Astrocyte (in vitro differentiated cells and primary cell): ENCODE measurements around the gene CCL23. TPM values are rescaled to one million over a fixed set of nuclear protein-coding genes. Genes with fewer than 3 reads are reported as not detected.

Experiments used
- DNase-seq: peaks from one replicate; pipeline ENCODE4 v3.0.0-alpha.2; 2010; ENCODE audit warnings: low read depth
- FAIRE-seq: peaks from 2 replicates; lab custom pipeline; 2011; peaks lifted over from hg19 to GRCh38; lab: Jason Lieb, UNC
- H2AFZ ChIP-seq: 2 replicates; pipeline ENCODE4 v1.6.0; 2012; ENCODE audit warnings: low read depth, low read length, inconsistent platforms
- H3K27ac ChIP-seq: 2 replicates; pipeline ENCODE4 v1.5.1; 2011; ENCODE audit warnings: low read depth, low read length, inconsistent platforms
- H3K27me3 ChIP-seq: 2 replicates; pipeline ENCODE4 v1.6.0; 2011; ENCODE audit warnings: low read length, inconsistent platforms; ENCODE audit not compliant: insufficient read depth
- H3K36me3 ChIP-seq: 2 replicates; pipeline ENCODE4 v1.5.1; 2011; ENCODE audit warnings: low read length, inconsistent platforms; ENCODE audit not compliant: insufficient read depth
- H3K4me1 ChIP-seq: 2 replicates; pipeline ENCODE4 v1.5.1; 2011; ENCODE audit warnings: low read length, inconsistent platforms; ENCODE audit not compliant: insufficient read depth
- H3K4me2 ChIP-seq: 2 replicates; pipeline ENCODE4 v1.6.0; 2012; ENCODE audit warnings: low read length, inconsistent platforms
- H3K4me3 ChIP-seq: 2 replicates; pipeline ENCODE4 v1.5.1; 2011; ENCODE audit warnings: low read depth, mild to moderate bottlenecking, low read length, inconsistent platforms; ENCODE audit not compliant: insufficient read depth
- H3K79me2 ChIP-seq: 2 replicates; pipeline ENCODE4 v1.6.0; 2012; ENCODE audit warnings: mild to moderate bottlenecking, low read length, inconsistent platforms; ENCODE audit not compliant: insufficient read depth
- H3K9ac ChIP-seq: 2 replicates; pipeline ENCODE4 v1.6.0; 2012; ENCODE audit warnings: mild to moderate bottlenecking, low read length, inconsistent platforms
- H3K9me3 ChIP-seq: 2 replicates; pipeline ENCODE4 v1.5.1; 2012; ENCODE audit warnings: low read depth, mild to moderate bottlenecking, low read length, inconsistent platforms; ENCODE audit not compliant: insufficient read depth
- H4K20me1 ChIP-seq: 2 replicates; pipeline ENCODE4 v1.6.0; 2012; ENCODE audit warnings: low read length, inconsistent platforms; ENCODE audit not compliant: insufficient read depth
- H3K27ac Mint-ChIP-seq: one replicate; pipeline ENCODE4 v1.8.0; 2021; ENCODE audit warnings: mild to moderate bottlenecking, mixed read lengths; ENCODE audit not compliant: unreplicated experiment
- H3K27me3 Mint-ChIP-seq: one replicate; pipeline ENCODE4 v1.8.0; 2021; ENCODE audit warnings: low read depth, mixed read lengths; ENCODE audit not compliant: unreplicated experiment
- H3K36me3 Mint-ChIP-seq: one replicate; pipeline ENCODE4 v1.8.0; 2021; ENCODE audit warnings: low read depth, mixed read lengths; ENCODE audit not compliant: unreplicated experiment
- H3K4me1 Mint-ChIP-seq: one replicate; pipeline ENCODE4 v1.8.0; 2021; ENCODE audit warnings: low read depth, mixed read lengths; ENCODE audit not compliant: unreplicated experiment
- H3K4me3 Mint-ChIP-seq: one replicate; pipeline ENCODE4 v1.8.0; 2021; ENCODE audit warnings: mild to moderate bottlenecking, moderate library complexity, mixed read lengths; ENCODE audit not compliant: unreplicated experiment
- H3K9me3 Mint-ChIP-seq: one replicate; pipeline ENCODE4 v1.8.0; 2021; ENCODE audit warnings: mild to moderate bottlenecking, mixed read lengths; ENCODE audit not compliant: unreplicated experiment
- CTCF ChIP-seq: IDR thresholded peaks from 2 replicates; pipeline ENCODE4 v1.5.1; 2011; ENCODE audit warnings: low read depth, mild to moderate bottlenecking, inconsistent platforms, low read length, moderate library complexity; ENCODE audit not compliant: insufficient read depth
- EZH2 ChIP-seq: IDR thresholded peaks from 2 replicates; pipeline ENCODE4 v1.6.1; 2012; ENCODE audit warnings: mild to moderate bottlenecking, low read length, inconsistent platforms; ENCODE audit not compliant: insufficient read depth
- total RNA-seq: library from RNA; stranded (reverse); gene quantifications from 2 replicates; pipeline ENCODE4 v1.2.1, GENCODE V29; 2021

CCL23 gene
- total RNA-seq, 1 donor from 2014 or later = not detected

DNA sequence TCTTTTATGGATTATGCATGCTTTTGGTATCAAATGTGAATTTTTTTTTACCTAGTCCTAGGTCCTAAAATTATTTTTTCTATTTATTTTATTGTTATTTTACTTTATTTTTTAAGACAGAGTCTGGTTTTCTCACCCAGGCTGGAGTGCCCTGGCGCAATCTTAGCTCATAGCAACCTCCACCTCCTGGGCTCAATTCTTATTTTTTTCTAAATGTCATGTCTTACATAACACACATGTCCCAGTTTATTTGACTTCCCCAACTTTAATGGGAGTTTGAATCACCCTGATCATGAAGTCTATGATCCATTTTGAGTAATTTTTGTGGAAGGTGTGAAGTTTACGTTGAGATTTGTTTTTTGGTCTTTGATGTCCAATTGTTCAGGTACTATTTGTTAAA lies 43.0 kb upstream of the CCL23 start:
- TF ChIP-seq CTCF (no peak), EZH2 (no peak)
- H4K20me1 ChIP-seq = no peaks in the 10 kb centered on the region
- H3K4me1 ChIP-seq = no peaks in the 10 kb centered on the region
- FAIRE-seq = no peak
- H3K27ac Mint-ChIP-seq = no peak overlapping the region
- H3K27ac ChIP-seq = no peak overlapping the region
- H3K4me3 Mint-ChIP-seq = no peak overlapping the region
- no peaks in the 10 kb centered on the region for H3K4me1 Mint-ChIP-seq
- H3K4me2 ChIP-seq = no peak overlapping the region
- H3K27me3 ChIP-seq = no peaks in the 10 kb centered on the region
- no peaks in the 10 kb centered on the region for H3K36me3 ChIP-seq
- no peaks in the 10 kb centered on the region for H3K9me3 ChIP-seq
- no peak overlapping the region for H3K4me3 ChIP-seq
- H3K9ac ChIP-seq = no peak overlapping the region
- DNase-seq = no peak
- H3K36me3 Mint-ChIP-seq = no peaks in the 10 kb centered on the region
- H2AFZ ChIP-seq = no peak overlapping the region
- H3K27me3 Mint-ChIP-seq = peaks cover 8% of the 10 kb centered on the region
- H3K79me2 ChIP-seq = no peaks in the 10 kb centered on the region
- no peaks in the 10 kb centered on the region for H3K9me3 Mint-ChIP-seq

- Histone ChIP-seq H3K27me3 (no peaks in the 10 kb centered on the region), H2AFZ (no peak overlapping the region), H3K27ac (no peak overlapping the region), H3K4me2 (no peak overlapping the region), H3K9me3 (no peaks in the 10 kb centered on the region), H3K4me3 (no peak overlapping the region), H3K79me2 (no peaks in the 10 kb centered on the region), H4K20me1 (no peaks in the 10 kb centered on the region), H3K9ac (no peak overlapping the region), H3K4me1 (no peaks in the 10 kb centered on the region), H3K36me3 (no peaks in the 10 kb centered on the region)
- DNase-seq = no peak
- no peaks in the 10 kb centered on the region for H3K9me3 Mint-ChIP-seq
- H3K27me3 Mint-ChIP-seq = peaks cover 8% of the 10 kb centered on the region
- no peak for TF ChIP-seq EZH2
- no peak for TF ChIP-seq CTCF
- H3K4me1 Mint-ChIP-seq = no peaks in the 10 kb centered on the region
- H3K27ac Mint-ChIP-seq = no peak overlapping the region
- no peak overlapping the region for H3K4me3 Mint-ChIP-seq
- no peaks in the 10 kb centered on the region for H3K36me3 Mint-ChIP-seq
- FAIRE-seq = no peak
Measured at GRCh38 chr17:36059406-36059805, 41.6 kb upstream of the CCL23 start.

DNA sequence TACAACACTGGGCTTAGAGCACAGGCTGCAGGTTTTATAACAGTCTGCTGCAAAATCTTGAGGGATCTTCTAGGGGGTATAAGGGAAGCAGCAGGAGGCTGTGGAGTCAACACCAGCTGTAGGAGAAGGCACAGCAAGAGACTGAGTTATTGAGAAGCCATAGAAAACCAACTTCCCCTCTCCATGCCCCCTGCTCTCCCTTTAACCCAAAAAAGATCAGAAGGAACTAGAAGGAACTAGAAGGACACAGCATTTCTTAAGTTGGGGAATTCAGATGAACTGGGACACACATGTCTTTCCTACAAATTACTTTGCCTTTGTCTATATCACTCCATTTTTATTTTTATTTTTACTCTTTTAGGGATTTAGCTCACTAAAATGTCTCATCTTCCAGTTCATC lies 40.1 kb upstream of the CCL23 start:
- H3K27me3 Mint-ChIP-seq = peaks cover 6% of the 10 kb centered on the region

More for the DNA sequence above, 40.1 kb upstream of the CCL23 start:
- H3K36me3 Mint-ChIP-seq = no peaks in the 10 kb centered on the region
- Histone ChIP-seq H3K4me1 (no peaks in the 10 kb centered on the region), H3K4me3 (no peak overlapping the region), H3K9me3 (no peaks in the 10 kb centered on the region), H3K27me3 (no peaks in the 10 kb centered on the region), H3K4me2 (no peak overlapping the region), H3K9ac (no peak overlapping the region), H3K79me2 (no peaks in the 10 kb centered on the region), H3K36me3 (no peaks in the 10 kb centered on the region), H3K27ac (no peak overlapping the region), H2AFZ (no peak overlapping the region), H4K20me1 (no peaks in the 10 kb centered on the region)
- TF ChIP-seq CTCF (no peak), EZH2 (no peak)
- FAIRE-seq = no peak
- no peak overlapping the region for H3K4me3 Mint-ChIP-seq
- no peak for DNase-seq
- H3K9me3 Mint-ChIP-seq = no peaks in the 10 kb centered on the region
- no peak overlapping the region for H3K27ac Mint-ChIP-seq
- no peaks in the 10 kb centered on the region for H3K4me1 Mint-ChIP-seq
